ENCODE data around the gene CDC42SE2. TPM values are rescaled to one million over a fixed set of nuclear protein-coding genes. Genes with fewer than 3 reads are reported as not detected.
"Not testable (repeated sequence)": the region's sequence is repeated elsewhere in the genome, so short reads cannot be mapped to it uniquely, and the experiment has no call there.

CDC42SE2 gene
- total RNA-seq, 4 donors from 2014 or later = 10.4 to 28.4 (median 22.1) TPM

- TF ChIP-seq POLR2A (IDR thresholded peaks at IDR 0.05) = no peak
- TF ChIP-seq, protein P1, sequence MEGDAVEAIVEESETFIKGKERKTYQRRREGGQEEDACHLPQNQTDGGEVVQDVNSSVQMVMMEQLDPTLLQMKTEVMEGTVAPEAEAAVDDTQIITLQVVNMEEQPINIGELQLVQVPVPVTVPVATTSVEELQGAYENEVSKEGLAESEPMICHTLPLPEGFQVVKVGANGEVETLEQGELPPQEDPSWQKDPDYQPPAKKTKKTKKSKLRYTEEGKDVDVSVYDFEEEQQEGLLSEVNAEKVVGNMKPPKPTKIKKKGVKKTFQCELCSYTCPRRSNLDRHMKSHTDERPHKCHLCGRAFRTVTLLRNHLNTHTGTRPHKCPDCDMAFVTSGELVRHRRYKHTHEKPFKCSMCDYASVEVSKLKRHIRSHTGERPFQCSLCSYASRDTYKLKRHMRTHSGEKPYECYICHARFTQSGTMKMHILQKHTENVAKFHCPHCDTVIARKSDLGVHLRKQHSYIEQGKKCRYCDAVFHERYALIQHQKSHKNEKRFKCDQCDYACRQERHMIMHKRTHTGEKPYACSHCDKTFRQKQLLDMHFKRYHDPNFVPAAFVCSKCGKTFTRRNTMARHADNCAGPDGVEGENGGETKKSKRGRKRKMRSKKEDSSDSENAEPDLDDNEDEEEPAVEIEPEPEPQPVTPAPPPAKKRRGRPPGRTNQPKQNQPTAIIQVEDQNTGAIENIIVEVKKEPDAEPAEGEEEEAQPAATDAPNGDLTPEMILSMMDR (IDR thresholded peaks at IDR 0.05) = no peak
- intact Hi-C loops (cut with DNase I) = no loop called here
- WGBS, 2 donors = 52 to 58% methylated on average over 2 of the region's 2 CpGs
- no peaks in the 10 kb centered on the region for H3K36me3 ChIP-seq
- H3K4me1 ChIP-seq = peaks cover 0 to 31% (median 18%) of the 10 kb centered on the region in 3 donors
- no peaks in the 10 kb centered on the region for H3K9me3 ChIP-seq
- H3K27ac ChIP-seq = no peak overlapping the region
- no peaks in the 10 kb centered on the region for H3K27me3 ChIP-seq
- no peak for DNase-seq
- H3K4me3 ChIP-seq = no peak overlapping the region
Observed at GRCh38 chr5:131304414-131304813, 40.6 kb downstream of the CDC42SE2 start.

DNA sequence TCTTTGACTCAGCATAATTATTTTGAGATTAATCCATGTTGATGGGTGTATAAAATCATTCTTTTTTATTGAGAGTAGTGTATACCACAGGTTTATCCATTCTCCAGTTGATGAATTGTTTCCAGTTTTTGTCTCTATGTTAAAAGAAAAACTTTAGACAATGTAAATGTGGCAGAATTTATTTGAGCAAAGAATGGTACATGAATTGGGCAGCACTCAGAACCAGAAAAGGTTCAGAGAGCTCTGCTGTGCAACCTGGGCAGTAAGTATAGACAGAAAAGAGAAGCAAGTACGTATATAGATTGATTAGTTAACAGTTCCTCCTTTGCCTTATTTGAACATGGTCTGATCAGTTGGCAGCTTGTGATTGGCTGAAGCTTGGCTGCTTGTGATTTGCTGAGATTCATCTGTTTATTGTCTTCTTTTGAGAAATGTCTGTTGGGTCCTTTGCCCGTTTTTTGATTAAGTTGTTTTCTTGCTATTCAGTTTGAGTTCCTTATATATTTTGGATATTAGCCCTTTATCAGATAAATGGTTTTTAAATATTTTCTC, 41.4 kb downstream of the CDC42SE2 start:
- TF ChIP-seq, protein P1 (IDR thresholded peaks at IDR 0.05) = no peak
- TF ChIP-seq POLR2A (IDR thresholded peaks at IDR 0.05) = no peak
- H3K27me3 ChIP-seq = no peaks in the 10 kb centered on the region
- H3K27ac ChIP-seq = no peak overlapping the region

GRCh38 chr5:131305906-131306305, 42.1 kb downstream of the CDC42SE2 start:
- H3K36me3 ChIP-seq = no peaks in the 10 kb centered on the region
- H3K27ac ChIP-seq = peak overlapping the region in 1 of 4 donors; percentile 28
- H3K4me1 ChIP-seq = peaks cover 0 to 31% (median 18%) of the 10 kb centered on the region in 3 donors
- no peak overlapping the region for H3K4me3 ChIP-seq
- DNase-seq = no peak
- no peaks in the 10 kb centered on the region for H3K9me3 ChIP-seq
- intact Hi-C loops (cut with DNase I) = no loop called here
- WGBS, 2 donors = 31 to 38% methylated on average over 2 of the region's 2 CpGs
- H3K27me3 ChIP-seq = no peaks in the 10 kb centered on the region
- TF ChIP-seq POLR2A (IDR thresholded peaks at IDR 0.05) = no peak
- TF ChIP-seq, protein P1 (IDR thresholded peaks at IDR 0.05) = no peak

More for the DNA sequence above, 41.4 kb downstream of the CDC42SE2 start:
- WGBS, 2 donors = 66 to 75% methylated on average over 2 of the region's 2 CpGs
- Histone ChIP-seq H3K36me3 (no peaks in the 10 kb centered on the region), H3K4me1 (peaks cover 0 to 31% (median 18%) of the 10 kb centered on the region in 3 donors), H3K9me3 (no peaks in the 10 kb centered on the region), H3K4me3 (no peak overlapping the region)
- intact Hi-C loops (cut with DNase I) = no loop called here
- DNase-seq = no peak

- Histone ChIP-seq H3K4me3 (peak overlapping the region in 1 of 4 donors; percentile 4), H3K4me1 (peaks cover 0 to 26% (median 9%) of the 10 kb centered on the region in 3 donors)
- 67 to 84% methylated on average over 5 to 16 of the region's 16 CpGs for WGBS, 2 donors
- H3K36me3 ChIP-seq; intact Hi-C loops (cut with DNase I); DNase-seq; H3K27ac ChIP-seq; H3K27me3 ChIP-seq; H3K9me3 ChIP-seq: not testable (repeated sequence)
Observed at GRCh38 chr5:131312235-131312772, 48.5 kb downstream of the CDC42SE2 start.

GRCh38 chr5:131316026-131316425, 52.2 kb downstream of the CDC42SE2 start:
- TF ChIP-seq, protein P1 (IDR thresholded peaks at IDR 0.05) = no peak
- TF ChIP-seq POLR2A (IDR thresholded peaks at IDR 0.05) = no peak
- DNase-seq = no peak
- WGBS, 2 donors = 85 to 94% methylated on average over 2 of the region's 2 CpGs
- Histone ChIP-seq H3K4me1 (peaks cover 0 to 26% (median 9%) of the 10 kb centered on the region in 3 donors), H3K4me3 (no peak overlapping the region), H3K27ac (no peak overlapping the region), H3K36me3 (peaks cover 0 to 14% (median 0%) of the 10 kb centered on the region in 3 donors), H3K9me3 (no peaks in the 10 kb centered on the region), H3K27me3 (no peaks in the 10 kb centered on the region)
- intact Hi-C loops (cut with DNase I) = no loop called here

All from esophagus squamous epithelium (tissue), 5 donors.